C4-2B (cell line): Measurements from ENCODE around the gene TRAF5.

ENCODE experiments used
- CTCF ChIP-seq: fragments of 450-650 bp; conservative IDR thresholded peaks from 2 replicates; pipeline ENCODE4 v1.5.1; 2017; ENCODE audit warnings: mild to moderate bottlenecking
- ZFX ChIP-seq: fragments of 450-650 bp; IDR thresholded peaks from 2 replicates; pipeline ENCODE4 v1.6.1; 2017

- TF ChIP-seq CTCF: no peak
- no peak for TF ChIP-seq ZFX
Measured at GRCh38 chr1:211335522-211336157, 9.0 kb downstream of the TRAF5 start.
